Activated B cell treated with CpG ODN at 0.5 μM for 24 hours (primary cell): ENCODE results near the gene EWSR1. TPM values are rescaled to one million over a fixed set of nuclear protein-coding genes. Genes with fewer than 3 reads are reported as not detected.

Experiments
- ATAC-seq: fragments of 200-7000 bp; cut with Tn5 transposase; one replicate; pipeline ENCODE4 v1.10.0; 2021; ENCODE audit warnings: low read depth, mild to moderate bottlenecking, moderate library complexity
- CTCF ChIA-PET: fragments of 350-600 bp; sonication (Branson Sonifier 250); formaldehyde crosslinking; loops from one replicate; lab custom pipeline; 2021; ENCODE audit warnings: antibody characterized with exemption; lab: Charles Lee
- POLR2A ChIA-PET: fragments of 350-600 bp; sonication (Branson Sonifier 250); formaldehyde crosslinking; loops from one replicate; lab custom pipeline; 2021; ENCODE audit warnings: antibody characterized with exemption; lab: Charles Lee
- DNase-seq: peaks from one replicate; pipeline ENCODE4 v3.0.0; 2022
- H3K27ac Mint-ChIP-seq: one replicate; pipeline ENCODE4 v1.8.0; 2020; ENCODE audit warnings: mixed read lengths
- H3K27me3 Mint-ChIP-seq: one replicate; pipeline ENCODE4 v1.8.0; 2021; ENCODE audit warnings: mixed read lengths
- H3K36me3 Mint-ChIP-seq: one replicate; pipeline ENCODE4 v1.8.0; 2021; ENCODE audit warnings: low read depth, mixed read lengths
- H3K4me1 Mint-ChIP-seq: one replicate; pipeline ENCODE4 v1.8.0; 2021; ENCODE audit warnings: mixed read lengths
- H3K4me3 Mint-ChIP-seq: one replicate; pipeline ENCODE4 v1.8.0; 2020; ENCODE audit warnings: mild to moderate bottlenecking, mixed read lengths
- H3K9me3 Mint-ChIP-seq: one replicate; pipeline ENCODE4 v1.8.0; 2020; ENCODE audit warnings: mixed read lengths
- CTCF ChIP-seq: fragments of 200-600 bp; IDR thresholded peaks from one replicate; pipeline ENCODE4 v1.8.0; 2022; ENCODE audit warnings: antibody characterized with exemption, mild to moderate bottlenecking
- intact Hi-C: fragments of 100-400 bp; cut with micrococcal nuclease; formaldehyde crosslinking; loops from one replicate; pipeline ENCODE4 v1.15.1; 2024
- total RNA-seq: library from RNA; stranded (reverse); gene quantifications from 2 replicates; pipeline ENCODE4 v1.2.3, GENCODE V29; 2022

Gene EWSR1
- total RNA-seq, 1 donor from 2014 or later: 382 TPM

DNA sequence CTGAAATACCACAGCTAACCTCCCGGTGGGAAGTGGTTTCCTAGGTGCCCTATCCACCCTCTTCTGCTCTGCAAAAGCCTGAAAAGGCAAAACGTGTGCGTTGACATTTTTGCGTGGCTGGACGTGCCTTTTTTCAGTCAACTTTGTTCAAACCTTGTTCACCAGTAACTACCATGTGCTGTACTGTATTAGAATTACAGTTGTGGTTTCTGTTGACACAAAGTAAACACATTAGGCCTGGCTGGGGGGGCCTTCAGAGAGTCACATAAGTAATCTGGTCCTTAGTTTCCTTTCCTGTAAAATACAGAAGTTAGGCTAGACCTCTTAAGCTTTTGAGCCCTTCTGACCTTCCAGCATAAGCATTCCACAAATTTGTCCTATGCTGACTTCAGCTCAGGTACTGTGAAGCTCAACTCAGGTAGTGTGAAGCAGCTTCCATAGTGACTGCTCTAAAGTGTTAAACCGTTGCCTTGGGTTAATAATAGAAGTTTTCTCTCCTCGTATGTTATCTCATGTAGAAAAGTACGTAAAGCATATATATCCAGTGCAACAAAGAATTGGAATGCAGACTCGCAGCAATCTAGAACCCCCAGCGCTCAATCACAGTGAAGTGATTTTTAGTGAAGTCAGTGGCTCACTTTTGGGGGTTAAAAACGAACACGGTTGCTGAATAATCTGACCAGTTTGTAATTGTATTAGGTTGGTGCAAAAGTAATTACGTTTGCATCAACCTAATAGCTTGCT is 1.8 kb downstream of the EWSR1 start:
- ATAC-seq: no peak
- no peak for TF ChIP-seq CTCF
- no peak for DNase-seq
- peaks cover 74% of the 10 kb centered on the region for H3K4me1 Mint-ChIP-seq
- intact Hi-C loops: loop anchor here (2.0 to 10.0 kb wide), 6 partner anchors 19 to 1355 kb away; partner anchors contain the start of genes CHEK2, HSCB, KREMEN1 and PITPNB
- no peaks in the 10 kb centered on the region for H3K27me3 Mint-ChIP-seq
- no peaks in the 10 kb centered on the region for H3K9me3 Mint-ChIP-seq
- peak overlapping the region; percentile 100 for H3K27ac Mint-ChIP-seq
- peak overlapping the region; percentile 96 for H3K4me3 Mint-ChIP-seq
- ChIA-PET CTCF (no interaction called here), POLR2A (interaction anchor here (0.7 to 1.1 kb wide), 3 partner anchors 42 to 1700 kb away, joined by 3 read pairs; no protein-coding TSS in a partner anchor)
- peaks cover 66% of the 10 kb centered on the region for H3K36me3 Mint-ChIP-seq

GRCh38 chr22:29270475-29271271 is 2.6 kb downstream of the EWSR1 start:
- no peak for TF ChIP-seq CTCF
- Mint-ChIP-seq H3K27me3 (no peaks in the 10 kb centered on the region), H3K4me3 (peak overlapping the region; percentile 96), H3K9me3 (no peaks in the 10 kb centered on the region), H3K4me1 (peaks cover 81% of the 10 kb centered on the region), H3K27ac (peak overlapping the region; percentile 13), H3K36me3 (peaks cover 74% of the 10 kb centered on the region)
- CTCF ChIA-PET: no interaction called here
- intact Hi-C loops: loop anchor here (2.0 kb wide), 1 partner anchor 18 kb away; no protein-coding TSS in a partner anchor
- POLR2A ChIA-PET: interaction anchor here (0.7 to 1.1 kb wide), 3 partner anchors 41 to 1699 kb away, joined by 3 read pairs; no protein-coding TSS in a partner anchor
- no peak for DNase-seq
- no peak for ATAC-seq

GRCh38 chr22:29272624-29273023 is 4.6 kb downstream of the EWSR1 start:
- Mint-ChIP-seq H3K27ac (no peak overlapping the region), H3K27me3 (no peaks in the 10 kb centered on the region), H3K9me3 (no peaks in the 10 kb centered on the region), H3K4me3 (no peak overlapping the region), H3K4me1 (peaks cover 77% of the 10 kb centered on the region), H3K36me3 (peaks cover 90% of the 10 kb centered on the region)
- CTCF ChIA-PET: no interaction called here
- DNase-seq (no peak), ATAC-seq (no peak)
- POLR2A ChIA-PET: no interaction called here
- TF ChIP-seq CTCF: no peak
- intact Hi-C loops: no loop called here

- peaks cover 94% of the 10 kb centered on the region for H3K36me3 Mint-ChIP-seq
- peaks cover 62% of the 10 kb centered on the region for H3K4me1 Mint-ChIP-seq
- no peaks in the 10 kb centered on the region for H3K9me3 Mint-ChIP-seq
- H3K27ac Mint-ChIP-seq: no peak overlapping the region
- TF ChIP-seq CTCF: no peak
- H3K4me3 Mint-ChIP-seq: no peak overlapping the region
- intact Hi-C loops: no loop called here
- no peaks in the 10 kb centered on the region for H3K27me3 Mint-ChIP-seq
- CTCF ChIA-PET: no interaction called here
- ATAC-seq: no peak
- POLR2A ChIA-PET: no interaction called here
- no peak for DNase-seq
Observed at GRCh38 chr22:29275167-29275566, 7.1 kb downstream of the EWSR1 start.
